Medulla oblongata (tissue), 1 donor: ENCODE data around the gene GRM5.
"Not testable (repeated sequence)": the region's sequence is repeated elsewhere in the genome, so short reads cannot be mapped to it uniquely, and the experiment has no call there.

Source experiments
- DNase-seq: peaks from one replicate; pipeline ENCODE4 v3.0.0-alpha.2; 2015; ENCODE audit errors: extremely low spot score

The GRM5 gene

GRCh38 chr11:88541006-88541405 lies 524.8 kb downstream of the GRM5 start:
- DNase-seq = no peak

- DNase-seq = no peak
These were observed 527.7 kb downstream of the GRM5 start for GRCh38 chr11:88538098-88538497.

- DNase-seq = no peak
These were observed 528.2 kb downstream of the GRM5 start for GRCh38 chr11:88537613-88538012.

DNA sequence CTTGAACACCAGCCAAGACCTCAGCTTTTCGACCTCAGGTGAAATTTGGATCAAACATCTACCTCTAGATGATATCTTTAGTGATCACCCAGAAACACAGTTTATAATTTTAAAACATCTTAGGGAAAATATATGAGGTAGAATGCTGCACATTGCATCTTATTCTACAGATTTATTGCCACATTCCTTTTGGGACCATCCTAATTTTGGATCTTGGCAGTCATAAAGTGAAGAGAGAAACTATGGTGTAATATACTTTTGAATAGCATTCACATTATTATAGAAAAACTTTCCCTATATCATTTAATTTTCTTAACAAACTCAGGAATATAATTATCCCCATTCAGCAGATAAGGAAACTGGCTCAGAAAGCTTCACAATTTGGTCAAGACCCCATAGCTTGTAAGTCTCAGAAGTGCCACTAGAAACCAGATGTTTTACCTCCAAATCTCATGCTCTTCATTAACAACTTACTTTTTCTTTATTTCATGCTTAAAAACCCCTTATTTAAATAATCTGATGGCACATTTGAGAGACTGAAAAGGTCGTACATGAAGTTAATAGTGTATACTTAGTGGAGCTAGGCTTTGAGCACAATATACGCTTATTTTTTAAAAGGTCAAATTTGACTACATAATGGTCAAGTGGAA lies 529.0 kb downstream of the GRM5 start:
- no peak for DNase-seq

GRCh38 chr11:88535916-88536547 lies 529.8 kb downstream of the GRM5 start:
- DNase-seq = no peak

- no peak for DNase-seq
These were observed 530.5 kb downstream of the GRM5 start for GRCh38 chr11:88535266-88535665.

- not testable (repeated sequence) for DNase-seq
These were observed 531.1 kb downstream of the GRM5 start for GRCh38 chr11:88534706-88535105.

GRCh38 chr11:88534185-88534584 lies 531.6 kb downstream of the GRM5 start:
- DNase-seq = no peak

GRCh38 chr11:88533001-88533400 lies 532.8 kb downstream of the GRM5 start:
- DNase-seq = no peak

- DNase-seq = no peak
These were observed 534.0 kb downstream of the GRM5 start for GRCh38 chr11:88531831-88532230.

DNA sequence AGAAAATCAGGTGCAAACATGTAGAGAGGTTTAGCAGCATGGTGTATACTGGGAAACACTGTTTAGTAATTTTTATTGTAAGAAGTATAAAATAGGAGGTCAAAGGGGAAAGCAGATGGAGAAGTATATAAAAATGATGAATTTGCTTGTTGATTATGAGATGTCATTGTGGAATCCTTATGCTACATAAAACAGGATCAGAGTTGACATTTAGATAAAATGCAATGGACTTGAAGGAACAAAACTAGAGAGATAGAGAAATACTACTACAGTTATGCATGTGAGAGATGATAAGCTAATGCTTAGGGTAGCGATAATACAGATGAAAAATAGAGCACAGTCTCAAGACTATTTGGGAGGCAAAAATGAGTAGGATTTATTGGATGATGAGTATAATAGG lies 536.4 kb downstream of the GRM5 start:
- no peak for DNase-seq

- DNase-seq = no peak
These were observed 542.3 kb downstream of the GRM5 start for GRCh38 chr11:88523386-88524071.

- DNase-seq = no peak
These were observed 543.0 kb downstream of the GRM5 start for GRCh38 chr11:88522624-88523385.

GRCh38 chr11:88521799-88522201 lies 544.0 kb downstream of the GRM5 start:
- DNase-seq = no peak

GRCh38 chr11:88521399-88521798 lies 544.4 kb downstream of the GRM5 start:
- DNase-seq = no peak

DNA sequence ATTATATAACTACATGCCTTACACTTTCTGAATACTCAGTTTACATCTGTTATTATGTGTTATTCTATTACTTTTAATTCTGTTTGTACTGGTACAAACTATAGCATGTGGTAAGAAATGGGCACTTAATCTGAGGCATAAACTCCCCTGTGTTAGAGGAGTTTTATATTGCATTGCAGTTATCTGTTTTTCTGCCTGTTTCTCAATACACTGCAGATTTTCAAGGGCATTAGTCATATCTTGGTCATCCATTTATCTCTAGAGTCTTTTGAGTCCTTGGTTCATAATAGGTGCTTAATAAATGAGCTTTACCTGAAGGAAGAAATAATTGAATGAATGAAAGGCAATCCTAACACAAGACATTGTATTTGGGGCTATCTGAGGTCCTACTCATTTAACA lies 545.4 kb downstream of the GRM5 start:
- DNase-seq = no peak

DNA sequence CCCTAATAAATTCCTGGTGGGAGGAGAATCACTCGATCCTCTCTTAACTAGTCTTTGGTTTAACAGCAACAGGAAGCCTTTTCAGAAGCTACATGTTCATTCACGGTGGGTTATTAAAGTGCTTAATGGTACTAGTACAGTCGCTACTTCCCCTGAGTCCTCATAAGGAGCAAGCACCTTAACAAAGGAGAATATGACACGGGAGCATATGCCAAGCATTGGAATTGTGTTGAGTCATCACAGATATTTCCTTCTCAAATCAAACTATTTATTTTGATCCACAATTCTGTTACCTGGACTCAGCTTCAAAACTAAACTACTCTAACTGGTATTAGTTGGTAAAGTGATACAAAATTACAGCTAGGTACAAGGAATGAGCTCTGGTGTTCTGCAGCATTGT lies 550.8 kb downstream of the GRM5 start:
- no peak for DNase-seq

DNA sequence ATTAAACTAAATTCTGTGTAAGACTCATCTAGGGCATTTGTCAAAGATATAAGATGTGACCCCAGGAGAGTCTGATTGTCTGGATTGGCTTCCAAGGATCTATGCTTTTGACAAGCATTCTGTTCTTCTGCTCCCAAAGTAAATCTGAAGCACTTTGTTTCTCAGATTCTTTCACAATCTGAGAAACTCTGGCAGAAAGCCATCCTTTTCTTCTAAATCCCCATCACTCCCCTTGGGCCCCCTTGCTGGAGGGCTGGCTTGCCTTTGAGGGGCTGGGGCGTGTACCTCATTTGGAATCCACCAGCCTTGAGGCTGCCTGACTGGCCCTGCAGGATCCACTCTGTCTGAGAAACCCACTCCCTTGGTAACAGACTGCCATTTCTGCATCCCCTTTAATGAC lies 554.8 kb downstream of the GRM5 start:
- DNase-seq = no peak

- no peak for DNase-seq
These were observed 556.8 kb downstream of the GRM5 start for GRCh38 chr11:88508759-88509581.

- no peak for DNase-seq
These were observed 557.4 kb downstream of the GRM5 start for GRCh38 chr11:88508418-88508758.

- DNase-seq = no peak
These were observed 557.9 kb downstream of the GRM5 start for GRCh38 chr11:88507771-88508417.
